Endothelial cell (in vitro differentiated cells): ENCODE data around the gene SULT1A4. TPM values are rescaled to one million over a fixed set of nuclear protein-coding genes. Genes with fewer than 3 reads are reported as not detected.
"Not testable (repeated sequence)": the region's sequence is repeated elsewhere in the genome, so short reads cannot be mapped to it uniquely, and the experiment has no call there.

Experiments used
- DNase-seq: peaks from one replicate; pipeline ENCODE4 v3.0.0; 2021; ENCODE audit warnings: low spot score
- H3K27ac Mint-ChIP-seq: one replicate; pipeline ENCODE4 v1.8.0; 2021; ENCODE audit warnings: mixed read lengths, inconsistent platforms; ENCODE audit not compliant: unreplicated experiment
- H3K27me3 Mint-ChIP-seq: one replicate; pipeline ENCODE4 v1.8.0; 2021; ENCODE audit warnings: mild to moderate bottlenecking, moderate library complexity, mixed read lengths, inconsistent platforms; ENCODE audit not compliant: unreplicated experiment
- H3K36me3 Mint-ChIP-seq: one replicate; pipeline ENCODE4 v1.8.0; 2021; ENCODE audit warnings: mild to moderate bottlenecking, low read depth, mixed read lengths, inconsistent platforms; ENCODE audit not compliant: unreplicated experiment
- H3K4me1 Mint-ChIP-seq: one replicate; pipeline ENCODE4 v1.8.0; 2021; ENCODE audit warnings: mild to moderate bottlenecking, mixed read lengths, inconsistent platforms; ENCODE audit not compliant: unreplicated experiment
- H3K4me3 Mint-ChIP-seq: one replicate; pipeline ENCODE4 v1.8.0; 2021; ENCODE audit warnings: mild to moderate bottlenecking, mixed read lengths, inconsistent platforms; ENCODE audit not compliant: unreplicated experiment
- H3K9me3 Mint-ChIP-seq: one replicate; pipeline ENCODE4 v1.8.0; 2021; ENCODE audit warnings: mixed read lengths, inconsistent platforms; ENCODE audit not compliant: unreplicated experiment
- long read RNA-seq: library from polyadenylated mRNA; unstranded; transcript quantifications from one replicate; pipeline ENCODE4 v2.0.0, GENCODE V29; 2020; ENCODE audit not compliant: unreplicated experiment
- total RNA-seq: library from RNA; stranded (reverse); fragmentation: NEBNext Ultra II Directional; extraction: Animal tissue kit (Norgen Biotek cat#: 25700); gene quantifications from one replicate; pipeline ENCODE4 v1.2.1, GENCODE V29; 2021; ENCODE audit not compliant: unreplicated experiment

The SULT1A4 gene
- 4.2 TPM for total RNA-seq
- long read RNA-seq, transcript SULT1A4-201 (8 exons, 1,390 nt) = major isoform, 5 of 5 reads
- long read RNA-seq, partial matches to known transcripts = 0 of 5 reads
- long read RNA-seq, other reads (novel, unspliced or antisense) = 0 of 5 reads

DNA sequence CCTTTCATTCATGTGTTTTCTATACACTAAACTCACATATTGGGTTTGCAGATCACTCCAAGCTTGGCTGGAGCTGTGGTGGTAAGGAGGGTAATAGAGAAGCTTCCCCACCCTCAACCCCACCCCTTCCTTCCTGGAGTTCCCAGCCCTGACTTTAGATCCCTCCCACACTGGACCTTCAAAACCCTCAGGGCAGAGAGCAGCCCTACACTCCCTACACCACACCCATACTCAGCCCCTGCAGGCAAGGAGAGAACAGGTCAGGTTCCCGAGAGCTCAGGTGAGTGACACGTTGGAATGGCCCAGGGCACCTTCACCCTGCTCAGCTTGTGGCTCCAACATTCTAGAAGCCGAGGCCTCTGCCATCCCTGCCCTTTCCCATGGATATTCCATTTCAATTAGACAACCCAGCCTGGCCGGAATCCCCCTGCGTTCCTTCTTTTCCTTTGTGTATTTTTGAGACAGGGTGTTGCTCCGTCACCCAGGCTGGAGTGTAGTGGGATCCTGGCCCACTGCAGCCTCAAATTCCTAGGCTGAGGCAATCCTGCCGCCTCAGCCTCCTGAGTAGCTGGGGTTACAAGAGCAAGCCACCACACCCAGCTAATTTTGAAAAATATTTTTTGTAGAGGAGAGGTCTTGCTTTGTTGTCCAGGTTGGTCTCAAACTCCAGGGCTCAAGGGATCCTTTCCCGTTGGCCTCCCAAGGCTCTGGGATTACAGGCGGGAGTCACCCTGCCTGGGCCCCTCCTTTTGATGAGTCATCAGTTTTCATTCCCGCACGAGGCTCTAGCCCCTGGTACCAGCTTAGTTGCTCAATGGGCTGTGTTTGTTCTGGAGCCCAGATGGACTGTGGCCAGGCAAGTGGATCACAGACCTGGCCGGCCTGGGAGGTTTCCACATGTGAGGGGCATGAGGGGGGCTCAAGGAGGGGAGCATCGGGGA lies at the start of gene SULT1A4:
SULT1A4 (plus strand) TSS at position 208 of the 941 bp plus-strand sequence. CDS start 1,473 bp downstream, outside the sequence.
- H3K4me3 Mint-ChIP-seq, H3K36me3 Mint-ChIP-seq, DNase-seq, H3K4me1 Mint-ChIP-seq, H3K27me3 Mint-ChIP-seq, H3K9me3 Mint-ChIP-seq, H3K27ac Mint-ChIP-seq: not testable (repeated sequence)

- not testable (repeated sequence) for H3K4me1 Mint-ChIP-seq, H3K9me3 Mint-ChIP-seq, H3K27ac Mint-ChIP-seq, DNase-seq, H3K36me3 Mint-ChIP-seq, H3K4me3 Mint-ChIP-seq, H3K27me3 Mint-ChIP-seq
These were observed 36.1 kb upstream of the SULT1A4 start for GRCh38 chr16:29423587-29423986.

DNA sequence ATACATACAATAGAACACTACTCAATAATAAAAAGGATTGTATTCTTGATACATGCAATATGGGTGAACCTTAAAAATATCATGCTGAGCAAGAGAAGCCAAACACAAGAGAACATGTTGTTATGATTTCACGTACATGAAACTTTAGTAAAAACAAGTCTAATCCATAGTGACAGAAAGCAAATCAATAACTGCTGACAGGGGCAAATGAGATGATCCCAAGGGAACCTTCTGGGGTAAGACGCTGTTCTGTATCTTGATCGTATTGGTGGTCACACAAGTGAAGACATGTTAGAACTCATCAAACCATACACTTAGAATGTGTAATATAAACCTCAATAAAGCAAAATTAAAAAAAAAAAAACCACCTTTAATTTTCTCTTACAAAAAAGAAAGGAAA lies 34.3 kb upstream of the SULT1A4 start:
- not testable (repeated sequence) for H3K36me3 Mint-ChIP-seq, H3K27ac Mint-ChIP-seq, DNase-seq, H3K9me3 Mint-ChIP-seq, H3K27me3 Mint-ChIP-seq, H3K4me1 Mint-ChIP-seq, H3K4me3 Mint-ChIP-seq

DNA sequence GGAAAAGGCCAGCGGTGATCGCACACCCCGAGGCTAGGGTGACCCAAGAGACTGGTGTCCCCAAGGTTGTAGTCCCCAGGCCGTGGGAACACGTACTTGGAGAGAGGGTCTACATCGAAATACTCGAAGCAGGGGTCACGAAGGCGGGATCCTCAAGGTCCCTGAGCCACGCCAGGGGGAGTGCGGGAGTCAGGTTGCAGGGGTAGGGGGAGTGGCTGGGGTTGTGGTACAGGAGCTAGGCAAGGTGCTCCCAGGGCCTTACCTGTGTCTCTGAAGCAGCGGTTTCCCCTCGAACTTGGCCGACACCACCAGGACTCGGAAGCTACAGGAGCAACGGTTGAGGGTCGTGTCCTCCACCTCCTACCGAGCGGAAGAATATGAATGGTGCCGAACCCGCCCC lies 6.0 kb upstream of the SULT1A4 start:
- not testable (repeated sequence) for H3K4me1 Mint-ChIP-seq, H3K4me3 Mint-ChIP-seq, H3K9me3 Mint-ChIP-seq, H3K27ac Mint-ChIP-seq, DNase-seq, H3K36me3 Mint-ChIP-seq, H3K27me3 Mint-ChIP-seq

DNA sequence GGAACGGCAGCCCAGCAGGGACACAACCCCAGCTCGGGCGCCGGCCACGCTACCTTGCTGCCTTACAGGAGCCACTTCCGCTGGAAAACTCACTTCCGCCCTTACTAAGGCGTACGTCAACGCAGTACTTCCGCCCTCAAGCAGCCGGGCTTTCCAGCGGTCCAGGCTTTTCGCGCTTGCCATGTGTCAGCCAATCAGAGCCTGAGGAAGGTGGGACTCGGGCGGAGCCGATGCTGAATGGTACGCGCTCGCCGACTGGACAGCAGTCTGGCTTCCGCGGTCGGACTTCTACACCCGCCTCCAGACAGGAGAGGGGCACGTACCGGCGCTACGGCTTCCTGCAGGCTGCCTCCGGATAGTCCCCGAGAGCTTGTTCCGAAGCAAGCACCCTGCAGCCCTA lies 5.4 kb upstream of the SULT1A4 start, which contains the start of the genes BOLA2 and SLX1B:
BOLA2 (minus strand) TSS at position 83 of the 400 bp plus-strand sequence. CDS start 98 bp downstream, outside the sequence.
SLX1B (plus strand) TSS at position 265 of the 400 bp plus-strand sequence.
- not testable (repeated sequence) for H3K9me3 Mint-ChIP-seq, H3K27me3 Mint-ChIP-seq, H3K27ac Mint-ChIP-seq, H3K4me3 Mint-ChIP-seq, H3K36me3 Mint-ChIP-seq, H3K4me1 Mint-ChIP-seq, DNase-seq

- not testable (repeated sequence) for H3K27me3 Mint-ChIP-seq, DNase-seq, H3K9me3 Mint-ChIP-seq, H3K27ac Mint-ChIP-seq, H3K36me3 Mint-ChIP-seq, H3K4me1 Mint-ChIP-seq, H3K4me3 Mint-ChIP-seq
These were observed 4.9 kb upstream of the SULT1A4 start for GRCh38 chr16:29454828-29455227.

DNA sequence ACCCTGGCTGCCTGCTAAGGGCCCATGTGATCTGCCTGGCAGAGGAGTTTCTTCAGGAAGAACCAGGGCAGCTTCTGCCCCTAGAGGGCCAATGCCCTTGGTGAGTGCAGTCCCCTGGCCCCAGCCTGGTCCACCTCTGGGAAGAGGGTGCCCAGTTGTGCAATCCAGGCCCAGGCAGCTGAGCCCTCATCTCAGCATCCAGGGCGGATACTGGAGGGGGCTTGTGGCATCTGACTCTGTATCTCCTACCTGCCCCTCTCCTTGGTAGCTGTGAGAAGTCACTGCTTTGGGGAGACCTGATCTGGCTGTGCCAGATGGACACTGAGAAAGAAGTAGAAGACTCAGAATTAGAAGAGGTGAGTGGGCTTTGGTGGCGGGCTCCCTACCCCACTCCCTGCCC lies 2.1 kb upstream of the SULT1A4 start:
- H3K4me3 Mint-ChIP-seq, H3K27me3 Mint-ChIP-seq, H3K9me3 Mint-ChIP-seq, H3K4me1 Mint-ChIP-seq, H3K36me3 Mint-ChIP-seq, DNase-seq, H3K27ac Mint-ChIP-seq: not testable (repeated sequence)

GRCh38 chr16:29460647-29461030 lies 926 bp downstream of the SULT1A4 start:
- H3K4me1 Mint-ChIP-seq, H3K9me3 Mint-ChIP-seq, H3K27ac Mint-ChIP-seq, H3K36me3 Mint-ChIP-seq, H3K27me3 Mint-ChIP-seq, H3K4me3 Mint-ChIP-seq, DNase-seq: not testable (repeated sequence)

GRCh38 chr16:29465985-29466824 lies 6.5 kb downstream of the SULT1A4 start:
- H3K27me3 Mint-ChIP-seq, DNase-seq, H3K4me3 Mint-ChIP-seq, H3K36me3 Mint-ChIP-seq, H3K27ac Mint-ChIP-seq, H3K9me3 Mint-ChIP-seq, H3K4me1 Mint-ChIP-seq: not testable (repeated sequence)

GRCh38 chr16:29466904-29467303 lies 7.2 kb downstream of the SULT1A4 start:
- not testable (repeated sequence) for H3K4me1 Mint-ChIP-seq, H3K27ac Mint-ChIP-seq, H3K9me3 Mint-ChIP-seq, H3K4me3 Mint-ChIP-seq, H3K27me3 Mint-ChIP-seq, H3K36me3 Mint-ChIP-seq, DNase-seq

- H3K27me3 Mint-ChIP-seq, H3K36me3 Mint-ChIP-seq, H3K4me3 Mint-ChIP-seq, DNase-seq, H3K9me3 Mint-ChIP-seq, H3K27ac Mint-ChIP-seq, H3K4me1 Mint-ChIP-seq: not testable (repeated sequence)
These were observed 8.1 kb downstream of the SULT1A4 start for GRCh38 chr16:29467654-29468366.
